ENCODE results near the gene NUB1. TPM values are rescaled to one million over a fixed set of nuclear protein-coding genes. Genes with fewer than 3 reads are reported as not detected.
"Not testable (repeated sequence)": the region's sequence is repeated elsewhere in the genome, so short reads cannot be mapped to it uniquely, and the experiment has no call there.

NUB1 gene
- total RNA-seq, result 10 to 100 TPM; 62.1 to 67.3 TPM

GRCh38 chr7:151341357-151342101, at the start of gene NUB1:
NUB1 (plus strand) TSS chr7:151341812; CDS start chr7:151345350, 3,538 bp downstream.
- peaks cover 2% of the 10 kb centered on the region for H3K9me3 Mint-ChIP-seq
- DNase-seq, result peak; percentile 95
- CTCF ChIA-PET, result interaction anchor here (0.6 to 5.4 kb wide), 7 partner anchors 10 to 107 kb away, joined by 3 to 71 read pairs (median 10); no protein-coding TSS in a partner anchor

GRCh38 chr7:151292850-151293249, 48.8 kb upstream of the NUB1 start:
- CTCF ChIA-PET, result interaction anchor here (0.6 kb wide), 1 partner anchor 12 kb away, joined by 3 read pairs; no protein-coding TSS in a partner anchor
- POLR2A ChIA-PET, result no interaction called here

More at GRCh38 chr7:151341357-151342101, at the start of gene NUB1:
- Mint-ChIP-seq H3K4me3 (peak within 1 kb of the TSS; percentile 78), H3K27ac (peak within 1 kb of the TSS; percentile 76), H3K4me1 (peaks cover 31% of the 10 kb centered on the region), H3K36me3 (ENCODE audit: low read depth) (peaks cover 23% of the 10 kb centered on the region), H3K27me3 (no peaks in the 10 kb centered on the region)
- POLR2A ChIA-PET, result interaction anchor here (0.6 to 2.8 kb wide), 8 partner anchors 10 to 283 kb away, joined by 3 to 56 read pairs (median 4); partner anchors contain the start of genes CHPF2 and RHEB

GRCh38 chr7:151296202-151296992, 45.2 kb upstream of the NUB1 start:
- H3K36me3 Mint-ChIP-seq (ENCODE audit: low read depth), result no peaks in the 10 kb centered on the region
- ChIA-PET CTCF (no interaction called here), POLR2A (no interaction called here)
- peaks cover 38% of the 10 kb centered on the region for H3K27me3 Mint-ChIP-seq
- H3K4me1 Mint-ChIP-seq, result no peaks in the 10 kb centered on the region
- H3K27ac Mint-ChIP-seq, result no peak overlapping the region
- DNase-seq, result no peak
- H3K9me3 Mint-ChIP-seq, result peaks cover 11% of the 10 kb centered on the region
- no peak overlapping the region for H3K4me3 Mint-ChIP-seq

More at GRCh38 chr7:151292850-151293249, 48.8 kb upstream of the NUB1 start:
- Mint-ChIP-seq H3K4me3 (no peak overlapping the region), H3K27ac (no peak overlapping the region), H3K27me3 (peaks cover 29% of the 10 kb centered on the region), H3K36me3 (ENCODE audit: low read depth) (no peaks in the 10 kb centered on the region), H3K9me3 (peaks cover 7% of the 10 kb centered on the region), H3K4me1 (no peaks in the 10 kb centered on the region)
- DNase-seq, result no peak

- no peak for DNase-seq
- H3K27me3 Mint-ChIP-seq, result peaks cover 31% of the 10 kb centered on the region
- peaks cover 3% of the 10 kb centered on the region for H3K4me1 Mint-ChIP-seq
- no peak overlapping the region for H3K4me3 Mint-ChIP-seq
- H3K36me3 Mint-ChIP-seq (ENCODE audit: low read depth), result no peaks in the 10 kb centered on the region
- no peak overlapping the region for H3K27ac Mint-ChIP-seq
- CTCF ChIA-PET, result interaction anchor here (1.0 kb wide), 1 partner anchor 12 kb away, joined by 3 read pairs; no protein-coding TSS in a partner anchor
- POLR2A ChIA-PET, result no interaction called here
- peaks cover 11% of the 10 kb centered on the region for H3K9me3 Mint-ChIP-seq
Observed at GRCh38 chr7:151298765-151299164, 42.8 kb upstream of the NUB1 start.

- peaks cover 5% of the 10 kb centered on the region for H3K4me1 Mint-ChIP-seq
- peaks cover 24% of the 10 kb centered on the region for H3K27me3 Mint-ChIP-seq
- peaks cover 11% of the 10 kb centered on the region for H3K9me3 Mint-ChIP-seq
- H3K36me3 Mint-ChIP-seq (ENCODE audit: low read depth), result no peaks in the 10 kb centered on the region
- CTCF ChIA-PET, result interaction anchor here (1.0 to 1.6 kb wide), 2 partner anchors 11 to 13 kb away, joined by 3 to 5 read pairs; no protein-coding TSS in a partner anchor
- no peak overlapping the region for H3K27ac Mint-ChIP-seq
- POLR2A ChIA-PET, result no interaction called here
- DNase-seq, result no peak
- H3K4me3 Mint-ChIP-seq, result no peak overlapping the region
Observed at GRCh38 chr7:151299530-151299929, 42.1 kb upstream of the NUB1 start.

- no peak overlapping the region for H3K4me3 Mint-ChIP-seq
- CTCF ChIA-PET, result interaction anchor here (1.6 kb wide), 1 partner anchor 11 kb away, joined by 5 read pairs; no protein-coding TSS in a partner anchor
Observed at GRCh38 chr7:151299940-151300645, 41.5 kb upstream of the NUB1 start.

GRCh38 chr7:151301471-151302462, 39.8 kb upstream of the NUB1 start:
- DNase-seq, result no peak
- ChIA-PET CTCF (no interaction called here), POLR2A (no interaction called here)
- Mint-ChIP-seq H3K36me3 (ENCODE audit: low read depth) (no peaks in the 10 kb centered on the region), H3K27me3 (peaks cover 24% of the 10 kb centered on the region), H3K4me1 (peaks cover 13% of the 10 kb centered on the region), H3K9me3 (peaks cover 4% of the 10 kb centered on the region), H3K4me3 (no peak overlapping the region), H3K27ac (no peak overlapping the region)

More at GRCh38 chr7:151299940-151300645, 41.5 kb upstream of the NUB1 start:
- Mint-ChIP-seq H3K9me3 (peaks cover 11% of the 10 kb centered on the region), H3K27ac (no peak overlapping the region), H3K27me3 (peaks cover 23% of the 10 kb centered on the region), H3K36me3 (ENCODE audit: low read depth) (no peaks in the 10 kb centered on the region), H3K4me1 (peaks cover 9% of the 10 kb centered on the region)
- no peak for DNase-seq
- POLR2A ChIA-PET, result no interaction called here

GRCh38 chr7:151304251-151304650, 37.4 kb upstream of the NUB1 start:
- Mint-ChIP-seq H3K4me1 (peaks cover 13% of the 10 kb centered on the region), H3K27me3 (peaks cover 24% of the 10 kb centered on the region)
- CTCF ChIA-PET, result interaction anchor here (0.6 to 3.5 kb wide), 15 partner anchors 11 to 219 kb away, joined by 3 to 22 read pairs (median 4); no protein-coding TSS in a partner anchor
- H3K27ac Mint-ChIP-seq; H3K4me3 Mint-ChIP-seq; POLR2A ChIA-PET; H3K9me3 Mint-ChIP-seq; DNase-seq; H3K36me3 Mint-ChIP-seq (ENCODE audit: low read depth): not testable (repeated sequence)

GRCh38 chr7:151304856-151305255, 36.8 kb upstream of the NUB1 start:
- ChIA-PET POLR2A (no interaction called here), CTCF (interaction anchor here (0.6 to 3.5 kb wide), 15 partner anchors 10 to 219 kb away, joined by 3 to 22 read pairs (median 4); no protein-coding TSS in a partner anchor)
- Mint-ChIP-seq H3K9me3 (peaks cover under 1% of the 10 kb centered on the region), H3K36me3 (ENCODE audit: low read depth) (no peaks in the 10 kb centered on the region), H3K27ac (no peak overlapping the region), H3K4me1 (peaks cover 13% of the 10 kb centered on the region), H3K27me3 (peaks cover 18% of the 10 kb centered on the region), H3K4me3 (no peak overlapping the region)
- no peak for DNase-seq

- no peak overlapping the region for H3K4me3 Mint-ChIP-seq
- H3K27ac Mint-ChIP-seq, result no peak overlapping the region
- peak; percentile 15 for DNase-seq
- no peaks in the 10 kb centered on the region for H3K36me3 Mint-ChIP-seq (ENCODE audit: low read depth)
- ChIA-PET POLR2A (no interaction called here), CTCF (interaction anchor here (1.1 to 3.5 kb wide), 5 partner anchors 9 to 183 kb away, joined by 3 to 22 read pairs (median 5); no protein-coding TSS in a partner anchor)
- peaks cover 15% of the 10 kb centered on the region for H3K27me3 Mint-ChIP-seq
- H3K4me1 Mint-ChIP-seq, result peaks cover 13% of the 10 kb centered on the region
- H3K9me3 Mint-ChIP-seq, result peaks cover 3% of the 10 kb centered on the region
Observed at GRCh38 chr7:151306374-151306773, 35.2 kb upstream of the NUB1 start.

- Mint-ChIP-seq H3K4me3 (no peak overlapping the region), H3K9me3 (peaks cover 6% of the 10 kb centered on the region), H3K4me1 (peaks cover 13% of the 10 kb centered on the region), H3K27me3 (peaks cover 15% of the 10 kb centered on the region), H3K36me3 (ENCODE audit: low read depth) (no peaks in the 10 kb centered on the region), H3K27ac (no peak overlapping the region)
- ChIA-PET POLR2A (no interaction called here), CTCF (interaction anchor here (0.8 to 3.5 kb wide), 4 partner anchors 43 to 183 kb away, joined by 3 to 9 read pairs (median 4); no protein-coding TSS in a partner anchor)
- peak; percentile 15 for DNase-seq
Observed at GRCh38 chr7:151306860-151307259, 34.8 kb upstream of the NUB1 start.

Data from activated CD4-positive, alpha-beta memory T cell treated with anti-CD3 and anti-CD28 coated beads, Interleukin-2, amount 10 ng/mL, durations not matched to agents 7 days and 5 days (primary cell).